HG03460 (cell line): ENCODE data around the gene DACT2.

Source experiments
- ATAC-seq: cut with Tn5 transposase; IDR thresholded peaks from one replicate; pipeline ENCODE4 v1.9.1; 2021; ENCODE audit not compliant: unreplicated experiment

DACT2 gene

DNA sequence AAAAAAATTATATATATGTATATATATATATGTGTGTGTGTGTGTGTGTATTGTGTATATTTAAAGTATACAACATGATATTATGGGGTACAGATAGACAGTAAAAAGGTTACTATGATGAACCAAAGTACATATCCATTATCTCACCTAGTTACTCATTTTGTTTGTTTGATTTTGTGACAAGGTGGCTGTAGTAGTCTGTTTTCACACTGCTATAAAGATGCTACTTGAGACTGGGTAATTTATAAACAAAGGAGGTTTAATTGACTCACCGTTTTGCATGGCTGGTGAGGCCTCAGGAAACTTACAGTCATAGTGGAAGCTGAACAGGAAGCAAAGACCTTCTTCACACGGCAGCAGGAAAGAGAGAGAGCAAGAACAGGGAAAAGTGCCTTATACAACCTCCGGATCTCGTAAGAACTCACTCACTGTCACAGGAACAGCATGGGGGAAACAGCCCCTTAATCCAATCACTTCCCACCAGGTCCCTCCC is 30.2 kb upstream of the DACT2 start:
- ATAC-seq, result no peak

DNA sequence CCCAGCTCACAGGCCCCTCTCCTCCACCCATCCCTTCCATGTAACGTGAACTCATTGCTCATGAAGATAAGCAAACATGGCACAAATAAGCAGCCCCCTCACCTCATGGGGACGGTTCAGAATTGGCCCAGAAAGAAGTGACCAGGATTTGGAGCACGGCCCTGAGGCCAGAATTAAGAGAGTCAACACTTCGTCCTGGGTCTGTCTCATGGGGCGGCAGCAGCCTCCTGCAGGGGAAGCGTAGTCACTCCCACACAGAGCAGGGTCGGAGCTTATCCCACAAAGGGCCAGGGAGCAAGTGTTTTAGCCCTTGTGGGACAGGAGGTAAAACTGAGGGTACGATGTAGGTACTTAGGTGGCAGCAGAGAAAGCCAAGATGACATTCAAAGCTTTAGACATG is 28.6 kb upstream of the DACT2 start:
- no peak for ATAC-seq

DNA sequence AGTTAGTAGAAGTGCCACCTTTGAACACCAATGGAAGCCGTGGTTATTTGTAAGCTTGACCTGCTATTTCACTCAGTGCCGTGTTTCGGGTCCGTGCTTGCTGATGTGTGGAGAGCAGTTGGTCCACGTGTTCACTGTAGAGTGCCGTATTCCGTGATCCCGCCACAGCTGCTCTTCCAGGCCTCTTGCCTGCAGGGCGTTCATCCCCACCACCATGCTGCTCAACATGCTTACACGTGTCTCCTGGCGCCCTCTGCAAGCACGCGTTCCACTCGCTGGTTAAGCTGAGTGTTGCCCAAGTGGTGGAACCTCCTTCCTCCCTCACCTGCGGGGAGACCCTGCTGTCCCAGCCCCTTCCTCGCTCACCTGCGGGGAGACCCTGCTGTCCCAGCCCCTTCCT is 28.0 kb upstream of the DACT2 start:
- ATAC-seq, result no peak

DNA sequence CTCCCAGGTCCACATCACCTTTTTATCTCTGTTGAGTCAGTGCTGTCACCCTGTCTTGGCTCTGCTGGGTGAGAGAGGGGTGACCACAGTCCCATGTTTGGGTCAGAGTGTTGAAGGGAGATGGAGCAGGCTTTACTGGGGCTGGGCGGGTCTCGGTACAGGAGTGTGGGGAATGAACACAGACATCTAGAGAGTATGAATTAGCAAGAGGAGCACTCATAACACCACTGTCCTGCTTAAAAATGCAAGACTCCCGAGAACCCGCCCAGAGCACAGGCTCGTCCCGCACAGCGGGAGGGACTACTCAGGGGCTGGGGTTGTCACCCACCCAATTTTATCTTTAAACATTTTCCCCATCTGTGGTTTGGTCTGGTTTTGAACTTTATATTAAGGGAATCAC is 27.5 kb upstream of the DACT2 start:
- no peak for ATAC-seq

DNA sequence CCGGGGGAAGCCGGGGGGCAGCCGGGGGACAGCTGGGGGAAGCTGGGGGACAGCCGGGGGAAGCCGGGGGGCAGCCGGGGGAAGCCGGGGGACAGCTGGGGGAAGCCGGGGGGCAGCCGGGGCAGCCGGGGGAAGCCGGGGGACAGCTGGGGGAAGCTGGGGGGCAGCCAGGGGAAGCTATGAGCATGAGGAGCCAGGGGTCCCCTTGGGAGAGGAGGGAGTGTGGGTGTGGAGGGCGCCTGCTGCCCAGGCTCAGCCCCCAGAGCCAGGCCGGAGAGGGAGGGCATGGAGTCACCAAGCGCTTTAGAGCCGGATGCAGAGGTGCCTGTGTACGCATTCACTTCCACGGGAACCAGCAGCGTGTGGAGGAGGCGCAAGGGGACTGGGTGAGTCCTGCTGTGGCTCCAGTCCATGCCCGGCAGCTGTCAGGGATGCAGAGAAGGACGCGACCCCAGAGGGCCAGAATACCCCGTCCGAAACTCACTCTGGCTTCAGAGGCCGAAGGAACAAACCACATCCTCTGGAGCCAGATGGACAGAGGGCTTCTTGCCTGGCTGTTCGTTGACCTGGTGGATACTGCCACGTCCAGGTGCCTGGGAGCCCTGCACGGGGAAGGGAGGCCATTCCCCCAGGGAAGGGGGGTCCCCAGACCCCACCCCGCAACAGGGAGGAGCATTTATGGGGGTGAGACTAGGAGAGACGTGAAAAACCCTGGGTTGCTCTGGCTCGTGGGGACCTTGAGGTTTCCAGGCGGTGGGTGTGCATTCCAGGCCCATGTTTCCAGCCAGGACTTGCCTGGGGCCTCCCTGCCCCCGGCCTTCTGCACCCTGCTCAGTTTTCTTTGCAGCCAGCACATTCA is 26.5 kb upstream of the DACT2 start:
- ATAC-seq, result no peak

DNA sequence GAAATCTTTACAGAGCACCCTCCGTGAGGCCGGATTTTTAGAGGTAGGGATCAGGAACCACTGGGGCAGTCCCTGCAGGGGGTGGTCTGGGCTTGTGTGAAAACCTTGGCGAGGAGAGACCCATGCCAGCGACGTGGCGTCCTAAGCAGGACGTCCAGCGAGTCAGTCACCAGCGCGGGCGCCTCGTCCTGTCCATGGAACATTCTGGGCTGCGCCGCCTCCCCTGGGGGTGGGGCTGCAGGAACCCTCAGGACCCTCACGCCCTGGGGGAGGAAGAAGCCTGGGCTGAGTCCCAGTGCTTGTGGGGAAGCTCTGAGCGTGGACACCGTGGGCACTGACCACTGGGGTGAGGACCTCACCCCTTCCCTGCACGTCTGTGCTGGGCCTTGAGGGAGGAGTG is 25.7 kb upstream of the DACT2 start:
- ATAC-seq, result no peak

DNA sequence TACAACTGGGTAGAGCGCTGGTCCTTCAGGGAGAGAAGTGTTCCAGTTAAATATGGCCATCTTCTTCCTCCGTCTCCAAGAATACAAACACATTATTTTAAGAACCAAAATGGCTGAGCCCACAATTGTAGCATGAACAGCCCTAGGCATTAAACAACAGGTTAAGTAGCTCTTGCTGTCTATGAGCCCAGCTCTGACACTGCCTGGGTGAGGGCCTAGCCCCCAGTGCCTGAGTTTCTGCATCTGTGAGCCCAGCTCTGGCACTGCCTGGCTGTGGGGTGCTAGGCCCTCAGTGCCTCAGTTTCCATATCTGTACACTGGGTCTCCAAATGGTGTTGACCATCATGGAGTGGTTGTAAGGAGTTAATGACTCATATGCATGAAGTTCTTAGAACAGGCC is 24.8 kb upstream of the DACT2 start:
- no peak for ATAC-seq

DNA sequence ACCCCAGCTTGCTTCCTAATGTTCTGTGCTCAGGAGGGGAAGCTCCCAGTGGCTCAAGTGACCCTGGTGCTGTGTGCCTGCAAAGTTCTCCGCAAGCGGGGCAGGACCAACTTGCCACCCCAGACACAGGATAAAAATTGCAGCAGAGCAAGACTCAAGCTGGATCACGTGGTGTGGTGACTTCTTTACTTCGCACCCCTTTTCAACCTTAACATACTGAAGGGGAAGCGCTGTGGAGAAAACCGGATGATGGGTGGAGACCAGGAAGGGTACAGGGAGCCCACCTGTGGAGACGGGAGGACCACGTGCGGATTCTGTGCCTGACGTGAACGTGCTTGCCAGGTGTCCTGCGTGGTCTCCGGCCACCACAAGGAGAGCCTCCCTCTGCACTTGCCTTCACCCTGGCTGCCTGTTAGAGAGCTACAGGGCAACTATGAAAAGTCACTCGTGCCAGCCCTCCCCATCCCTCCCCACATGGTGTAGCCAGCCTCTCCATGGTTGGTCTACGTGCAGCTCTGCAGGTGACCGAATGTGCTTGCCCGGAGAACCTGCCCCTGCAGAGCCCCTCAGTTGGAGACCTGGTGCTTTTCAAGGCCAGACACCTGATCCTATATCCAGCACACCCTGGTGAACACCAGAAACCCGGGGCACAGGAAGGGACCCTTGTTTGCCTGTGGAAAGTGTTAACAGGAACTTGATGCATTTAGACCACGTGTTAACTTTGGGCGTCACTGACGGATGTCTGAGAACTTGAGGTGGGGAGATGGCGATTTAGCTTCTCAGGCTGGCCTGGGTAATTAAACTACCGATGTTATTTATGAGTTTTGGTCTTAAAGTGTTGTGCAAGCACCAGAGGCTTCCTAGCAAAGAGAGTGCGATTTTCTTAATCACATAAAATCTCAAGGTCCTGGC is 23.9 kb upstream of the DACT2 start:
- no peak for ATAC-seq

DNA sequence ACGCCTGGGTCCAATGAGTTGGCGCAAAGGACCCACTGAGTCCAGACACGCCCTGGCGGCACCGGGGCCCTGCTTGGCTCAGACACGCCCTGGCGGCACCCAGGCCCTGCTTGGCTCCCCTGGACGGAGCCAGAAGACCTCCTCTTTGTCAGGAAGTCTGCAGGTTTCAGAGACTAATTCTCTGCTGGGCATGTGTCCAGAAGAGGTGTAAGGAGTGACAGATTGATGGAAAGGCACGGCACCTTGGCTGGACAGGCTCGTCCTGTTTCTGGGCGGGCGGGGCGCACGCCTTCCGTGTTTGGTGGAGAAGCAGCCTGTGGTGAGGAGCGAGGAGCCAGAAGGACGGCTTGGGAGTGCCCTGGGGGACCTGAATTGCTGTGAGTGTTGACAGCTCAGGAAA is 23.1 kb upstream of the DACT2 start:
- ATAC-seq, result no peak

DNA sequence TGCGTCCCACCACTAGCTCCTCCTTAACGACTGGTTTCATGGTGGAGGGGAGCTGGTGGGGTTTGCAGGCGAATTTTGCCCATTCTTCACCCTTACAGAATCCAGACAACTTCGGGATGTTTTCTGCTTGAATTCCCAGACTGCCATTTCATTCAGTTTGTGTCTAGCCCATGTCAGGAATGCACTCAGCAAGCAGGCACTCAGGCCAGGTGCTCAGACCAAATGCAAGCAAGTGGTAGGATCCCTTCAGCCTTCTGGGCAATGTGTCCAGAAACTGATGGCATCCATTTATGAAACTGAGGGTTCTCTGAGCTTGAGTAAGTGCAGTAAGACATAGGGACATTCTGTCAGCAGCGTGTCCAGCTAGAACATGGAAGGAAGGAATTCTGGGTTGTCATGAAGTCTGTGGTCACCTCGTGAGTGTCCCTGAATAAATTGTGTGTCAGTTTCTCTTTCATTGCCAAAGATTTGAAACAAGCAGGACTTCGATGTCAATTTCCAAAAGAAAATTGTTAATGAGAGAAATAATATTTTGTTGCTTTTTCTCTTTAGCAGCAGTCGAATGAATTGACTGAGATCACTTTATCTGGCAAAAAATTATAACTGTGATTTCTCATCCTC is 21.8 kb upstream of the DACT2 start:
- ATAC-seq, result no peak

DNA sequence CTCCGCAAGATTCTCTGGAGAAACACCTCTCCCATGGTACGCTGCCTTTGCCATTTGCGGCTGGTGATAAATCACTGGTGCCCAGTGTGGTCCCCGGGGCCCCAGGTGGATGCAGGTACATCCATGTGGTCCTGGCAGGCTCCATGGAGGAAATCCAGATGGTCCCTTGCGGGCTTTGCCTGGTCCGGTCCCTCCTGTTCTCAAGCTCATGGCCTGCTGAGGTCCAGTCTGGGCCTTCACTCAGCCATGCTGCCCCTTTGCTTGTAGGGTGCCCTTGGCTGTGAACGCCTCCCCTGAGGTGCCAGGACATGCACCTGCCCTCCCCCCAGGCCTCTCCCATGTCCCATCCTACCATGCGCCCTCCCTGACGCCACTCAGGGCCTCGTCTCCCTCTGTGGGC is 21.2 kb upstream of the DACT2 start:
- ATAC-seq, result no peak

DNA sequence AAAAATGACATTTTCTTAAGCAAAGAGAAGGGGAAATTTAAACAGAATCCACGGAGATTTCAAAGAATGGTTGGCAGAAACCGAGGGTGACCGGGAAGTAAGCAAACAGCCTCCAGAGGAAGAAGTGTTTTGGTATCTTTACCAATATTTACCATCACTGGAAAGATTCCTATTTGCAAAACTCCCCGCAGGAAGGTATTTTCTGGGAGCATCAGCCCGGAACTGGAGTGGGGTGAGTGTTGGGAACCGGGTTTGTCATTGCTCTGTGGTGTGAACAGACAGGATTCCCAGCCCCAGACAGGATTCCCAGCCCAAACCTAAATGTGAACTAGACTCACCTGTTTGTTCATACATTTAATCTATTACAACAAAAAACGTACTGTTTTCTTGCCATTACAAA is 19.2 kb upstream of the DACT2 start:
- ATAC-seq, result no peak

DNA sequence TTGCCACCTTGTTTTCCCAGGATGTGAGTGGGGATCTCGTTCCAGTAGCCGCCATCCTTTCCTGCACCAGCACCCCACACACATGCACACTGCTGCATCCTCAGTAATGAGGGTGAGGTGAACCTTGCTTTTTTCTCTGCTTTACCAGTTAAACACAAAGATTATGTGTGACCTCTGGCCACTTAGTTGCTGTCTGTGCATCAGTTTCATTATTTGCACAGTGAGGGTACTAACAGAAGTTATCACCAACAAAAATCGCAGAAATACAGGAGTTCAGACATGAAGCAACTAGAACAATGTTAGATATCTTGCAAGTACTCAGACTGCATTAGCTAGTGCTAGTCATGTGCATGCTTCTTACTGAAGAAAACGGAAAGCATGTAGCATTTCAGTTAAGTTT is 17.4 kb upstream of the DACT2 start:
- no peak for ATAC-seq

DNA sequence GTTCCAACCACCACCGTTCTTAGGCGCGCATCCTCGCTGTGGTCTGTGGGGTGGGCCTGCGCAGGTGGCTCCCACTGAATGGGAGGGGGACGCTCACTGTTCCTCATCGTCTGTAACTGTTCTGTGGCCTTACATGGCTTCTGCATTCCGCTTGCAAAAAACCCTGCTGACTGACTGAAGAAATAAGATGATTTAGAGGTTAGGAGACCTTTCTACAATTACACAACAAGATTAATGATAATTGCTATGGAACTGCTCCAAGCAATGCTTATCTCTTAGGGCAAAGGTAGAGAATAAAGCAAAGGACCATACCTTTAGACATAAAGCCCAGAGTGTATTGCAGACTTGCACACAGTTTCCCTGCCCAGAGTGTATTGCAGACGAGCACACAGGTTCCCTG is 14.4 kb upstream of the DACT2 start:
- no peak for ATAC-seq

DNA sequence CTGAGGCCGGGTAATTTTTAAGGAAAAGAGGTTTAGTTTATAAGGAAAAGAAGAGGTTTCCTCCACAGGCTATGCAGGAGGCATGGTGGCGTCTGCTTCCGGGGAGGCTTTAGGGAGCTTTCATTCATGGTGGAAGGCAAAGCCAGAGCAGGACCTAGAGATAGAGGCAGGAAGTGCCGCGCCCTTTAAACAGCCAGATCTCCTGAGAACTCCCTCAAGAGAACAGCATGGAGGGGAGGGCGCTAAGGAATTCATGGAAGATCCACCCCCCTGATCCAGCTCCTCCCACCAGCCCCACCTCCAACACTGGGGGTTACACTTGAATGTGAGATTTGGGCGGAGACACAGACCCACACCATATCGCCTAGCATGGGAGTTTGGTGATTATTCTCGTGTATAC is 13.9 kb upstream of the DACT2 start:
- no peak for ATAC-seq

DNA sequence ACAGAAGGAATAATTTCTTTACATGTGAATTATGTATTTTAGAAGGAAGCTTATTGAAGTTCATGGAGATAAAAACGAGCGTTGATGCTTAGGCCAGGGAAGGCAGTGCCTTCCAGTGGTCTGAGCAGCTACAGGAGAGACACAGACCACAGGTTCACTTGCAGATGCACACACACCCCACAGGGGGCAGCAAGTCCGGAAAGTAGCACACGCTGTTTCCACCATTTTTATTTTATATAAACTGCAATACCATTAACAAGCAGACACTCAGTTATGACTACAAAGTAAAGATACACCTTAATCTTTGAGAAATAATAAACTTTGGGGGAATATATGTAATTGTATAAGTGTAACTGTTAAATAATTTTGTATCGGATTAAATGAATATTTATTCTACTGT is 13.5 kb upstream of the DACT2 start:
- no peak for ATAC-seq

DNA sequence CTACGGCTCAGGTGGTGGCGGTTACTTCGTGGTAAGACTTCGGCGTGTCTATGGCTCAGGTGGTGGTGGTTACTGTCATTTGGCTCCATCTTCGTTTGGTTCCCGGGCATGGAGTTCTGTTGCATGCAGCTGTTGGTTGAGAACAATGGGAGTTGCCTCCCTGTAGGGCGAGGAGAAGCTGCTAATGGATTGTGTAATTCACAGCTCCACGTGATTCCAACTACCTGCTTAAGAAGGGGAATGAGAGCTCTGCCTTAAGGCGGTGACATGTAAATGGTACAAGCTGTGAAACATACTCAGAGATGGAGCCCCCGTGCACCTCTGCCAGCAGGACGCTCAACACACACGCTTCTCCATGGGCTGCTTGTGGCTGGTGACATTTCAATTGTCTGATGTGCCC is 12.4 kb upstream of the DACT2 start:
- no peak for ATAC-seq

DNA sequence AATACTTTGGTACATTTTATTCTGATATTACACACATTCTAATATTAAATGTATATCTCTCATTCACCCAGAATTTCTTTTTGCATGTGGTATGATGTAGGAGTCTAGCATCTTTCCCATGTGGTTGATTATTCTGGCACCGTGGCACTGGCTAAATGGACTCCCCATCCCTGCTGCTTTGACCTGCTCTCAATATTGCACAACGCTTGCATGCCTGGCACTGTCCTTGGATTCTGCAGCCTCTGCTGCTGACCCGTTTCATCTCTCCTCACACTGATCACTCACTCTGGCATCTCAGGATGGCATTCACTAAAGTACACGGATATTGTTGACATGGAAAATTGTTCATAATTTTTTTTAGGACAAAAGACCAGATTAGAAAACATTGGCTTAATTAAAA is 11.5 kb upstream of the DACT2 start:
- no peak for ATAC-seq

DNA sequence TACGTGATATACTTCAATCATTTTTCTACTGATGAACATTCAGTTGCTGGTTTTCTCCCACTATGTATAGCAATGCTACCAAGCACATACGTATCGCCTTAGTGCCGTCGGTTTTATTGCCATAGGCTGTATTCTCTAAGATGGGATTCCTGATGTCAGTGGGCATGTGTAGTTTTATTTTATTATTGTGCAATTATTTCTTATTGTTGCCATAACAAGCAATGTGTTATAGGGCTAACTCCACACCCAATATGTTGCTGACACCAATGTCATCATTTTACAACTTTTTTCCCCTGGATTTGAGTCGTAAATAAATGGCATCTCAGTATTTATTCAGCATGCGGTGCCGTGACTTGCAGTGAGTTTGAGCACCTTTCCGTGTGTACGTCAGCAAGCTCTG is 10.8 kb upstream of the DACT2 start:
- no peak for ATAC-seq

DNA sequence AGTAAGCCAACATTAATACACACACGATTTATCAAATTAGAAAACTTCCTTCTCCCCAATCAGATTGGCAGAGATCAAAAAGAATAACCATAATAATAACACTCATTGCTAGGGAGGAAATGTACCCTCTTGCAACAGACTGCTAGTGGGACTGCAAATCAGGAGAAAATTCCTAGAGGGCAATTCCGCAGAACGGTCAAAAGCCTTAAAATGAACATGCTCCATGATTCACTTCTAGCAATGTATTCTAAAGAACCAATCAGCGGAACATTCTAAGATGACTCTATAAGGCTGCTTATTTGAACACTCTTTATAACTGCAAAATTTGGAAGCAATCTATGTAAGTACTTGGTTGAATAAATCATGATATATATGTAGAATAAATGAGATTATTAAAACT is 8.5 kb upstream of the DACT2 start:
- no peak for ATAC-seq
